ENCODE measurements around the gene ERFL. TPM values are rescaled to one million over a fixed set of nuclear protein-coding genes. Genes with fewer than 3 reads are reported as not detected.

ERFL gene
- polyA plus RNA-seq, 1 of the 3 experiments (the other 2 are of a cell fraction), result 0.07 TPM

GRCh38 chr19:41909706-41910105 is 18.5 kb downstream of the ERFL start (continued):
- TF ChIP-seq CTCF (IDR thresholded peaks at IDR 0.05) (no peak), GABPA (IDR thresholded peaks at IDR 0.05; ENCODE audit: low read depth) (no peak), USF1 (IDR thresholded peaks at IDR 0.05; ENCODE audit: borderline replicate concordance, low read depth) (no peak)

GRCh38 chr19:41908724-41909464 is 19.4 kb downstream of the ERFL start:
- Histone ChIP-seq H3K4me3 (ENCODE audit: low read depth in 2 of 2, low read length in 1 of 2) (no peak overlapping the region), H3K9me3 (no peaks in the 10 kb centered on the region), H3K36me3 (replicated peaks in 1 of 2; ENCODE audit: control insufficient read depth in 1 of 2, insufficient read depth in 2 of 2, low read length in 1 of 2) (peaks cover 0 to 26% of the 10 kb centered on the region in 2 experiments), H3F3A (replicated peaks; ENCODE audit: insufficient read depth) (peaks cover 3% of the 10 kb centered on the region), H3K9ac (no peak overlapping the region), H3K27me3 (ENCODE audit: insufficient read depth) (peaks cover 20% of the 10 kb centered on the region), H3K9me2 (no peaks in the 10 kb centered on the region), H3K4me2 (no peak overlapping the region), H2AFZ (ENCODE audit: low read depth) (no peak overlapping the region), H3K79me2 (ENCODE audit: insufficient read depth) (no peaks in the 10 kb centered on the region), H3K27ac (ENCODE audit: low read depth in 2 of 2, low read length in 1 of 2) (no peak overlapping the region), H4K20me1 (ENCODE audit: insufficient read depth) (0 out of 2 replicates have a peak, but pooled peaks cover 5% of the 10 kb centered on the region), H3K4me1 (ENCODE audit: control insufficient read depth in 1 of 2, insufficient read depth in 2 of 2, low read depth in 1 of 2, low read length in 1 of 2) (peaks cover 0 to 13% of the 10 kb centered on the region in 2 experiments; a peak in 1 of 4 replicates)
- TF ChIP-seq ZBTB33 (IDR thresholded peaks at IDR 0.05; ENCODE audit: borderline replicate concordance, low read depth) (no peak), CTCF (IDR thresholded peaks at IDR 0.05) (no peak), YY1 (IDR thresholded peaks at IDR 0.05; ENCODE audit: low read depth) (no peak), TEAD4 (IDR thresholded peaks at IDR 0.05; ENCODE audit: borderline replicate concordance, insufficient read depth) (no peak), EP300 (IDR thresholded peaks at IDR 0.05; ENCODE audit: borderline replicate concordance in 1 of 2, low read depth in 1 of 2, low read length in 1 of 2) (no peak), SIN3A (IDR thresholded peaks at IDR 0.05; ENCODE audit: borderline replicate concordance, low read depth, low read length) (no peak), CHD2 (IDR thresholded peaks at IDR 0.05; ENCODE audit: low read length, partially characterized antibody) (no peak)
- DNase-seq, result no peak
- ChIA-PET POLR2A (no interaction called here), CTCF (interaction anchor here (1.3 to 2.0 kb wide), 2 partner anchors 36 to 42 kb away, joined by 4 to 10 read pairs; no protein-coding TSS in a partner anchor)
- 92% methylated on average over 11 of the region's 11 CpGs for WGBS (ENCODE audit: low lambda C conversion rate)
